ENCODE measurements around the gene USP49.

Gene USP49

GRCh38 chr6:41811095-41811494 lies 84.1 kb downstream of the USP49 start:
- TF ChIP-seq EZH2phosphoT487 (IDR thresholded peaks at IDR 0.05; ENCODE audit: borderline replicate concordance) (no peak), CTCF (conservative IDR thresholded peaks at IDR 0.05; ENCODE audit: low read length) (no peak)
- Histone ChIP-seq H3K79me2 (ENCODE audit: insufficient read depth, low read length) (no peaks in the 10 kb centered on the region), H3F3A (ENCODE audit: low read depth) (no peaks in the 10 kb centered on the region), H3K4me1 (ENCODE audit: insufficient read depth, low read length, poor library complexity, severe bottlenecking) (no peaks in the 10 kb centered on the region), H4K20me1 (ENCODE audit: insufficient read depth, low read length, poor library complexity, severe bottlenecking) (no peaks in the 10 kb centered on the region), H3K27me3 (ENCODE audit: insufficient read depth, low read length, poor library complexity, severe bottlenecking) (no peaks in the 10 kb centered on the region), H3K4me3 (ENCODE audit: low read length, poor library complexity, severe bottlenecking) (no peak overlapping the region), H3K9me2 (replicated peaks; ENCODE audit: low read depth, low read length) (no peaks in the 10 kb centered on the region), H3K4me2 (ENCODE audit: low read depth, low read length, poor library complexity, severe bottlenecking) (no peak overlapping the region), H3K9ac (ENCODE audit: low read depth, low read length, poor library complexity, severe bottlenecking) (no peak overlapping the region), H2AFZ (ENCODE audit: low read length) (no peak overlapping the region), H3K9me3 (ENCODE audit: insufficient read depth, low read depth, low read length) (no peaks in the 10 kb centered on the region), H3K36me3 (ENCODE audit: insufficient read depth, low read length) (peaks cover 6% of the 10 kb centered on the region; the same call in 1 of the 2 replicates)

- Histone ChIP-seq H3K36me3 (ENCODE audit: insufficient read depth, low read length) (peaks cover 34% of the 10 kb centered on the region; the same call in 1 of the 2 replicates), H3K9ac (ENCODE audit: low read depth, low read length, poor library complexity, severe bottlenecking) (no peak overlapping the region), H3K4me2 (ENCODE audit: low read depth, low read length, poor library complexity, severe bottlenecking) (no peak overlapping the region)
Observed at GRCh38 chr6:41805830-41806774, 89.1 kb downstream of the USP49 start.

GRCh38 chr6:41801380-41801779 lies 93.8 kb downstream of the USP49 start:
- no peak overlapping the region for H2AFZ ChIP-seq (ENCODE audit: low read length)
- no peak overlapping the region for H3K4me2 ChIP-seq (ENCODE audit: low read depth, low read length, poor library complexity, severe bottlenecking)
- no peaks in the 10 kb centered on the region for H3K4me1 ChIP-seq (ENCODE audit: insufficient read depth, low read length, poor library complexity, severe bottlenecking)
- peaks cover 68% of the 10 kb centered on the region; the same call in 1 of the 2 replicates for H3K36me3 ChIP-seq (ENCODE audit: insufficient read depth, low read length)
- no peaks in the 10 kb centered on the region for H3K27me3 ChIP-seq (ENCODE audit: insufficient read depth, low read length, poor library complexity, severe bottlenecking)
- no peaks in the 10 kb centered on the region for H3K79me2 ChIP-seq (ENCODE audit: insufficient read depth, low read length)
- no peaks in the 10 kb centered on the region for H3F3A ChIP-seq (ENCODE audit: low read depth)
- no peaks in the 10 kb centered on the region for H3K9me2 ChIP-seq (replicated peaks; ENCODE audit: low read depth, low read length)
- TF ChIP-seq CTCF (conservative IDR thresholded peaks at IDR 0.05; ENCODE audit: low read length) (peak; percentile 52), EZH2phosphoT487 (IDR thresholded peaks at IDR 0.05; ENCODE audit: borderline replicate concordance) (no peak)
- H3K9me3 ChIP-seq (ENCODE audit: insufficient read depth, low read depth, low read length) = no peaks in the 10 kb centered on the region
- no peak overlapping the region for H3K4me3 ChIP-seq (ENCODE audit: low read length, poor library complexity, severe bottlenecking)
- H4K20me1 ChIP-seq (ENCODE audit: insufficient read depth, low read length, poor library complexity, severe bottlenecking) = no peaks in the 10 kb centered on the region
- no peak overlapping the region for H3K9ac ChIP-seq (ENCODE audit: low read depth, low read length, poor library complexity, severe bottlenecking)

More at GRCh38 chr6:41805830-41806774, 89.1 kb downstream of the USP49 start:
- Histone ChIP-seq H4K20me1 (ENCODE audit: insufficient read depth, low read length, poor library complexity, severe bottlenecking) (no peaks in the 10 kb centered on the region), H2AFZ (ENCODE audit: low read length) (no peak overlapping the region), H3K4me3 (ENCODE audit: low read length, poor library complexity, severe bottlenecking) (no peak overlapping the region), H3F3A (ENCODE audit: low read depth) (no peaks in the 10 kb centered on the region), H3K27me3 (ENCODE audit: insufficient read depth, low read length, poor library complexity, severe bottlenecking) (no peaks in the 10 kb centered on the region), H3K9me3 (ENCODE audit: insufficient read depth, low read depth, low read length) (no peaks in the 10 kb centered on the region), H3K79me2 (ENCODE audit: insufficient read depth, low read length) (no peaks in the 10 kb centered on the region), H3K9me2 (replicated peaks; ENCODE audit: low read depth, low read length) (no peaks in the 10 kb centered on the region), H3K4me1 (ENCODE audit: insufficient read depth, low read length, poor library complexity, severe bottlenecking) (no peaks in the 10 kb centered on the region)
- TF ChIP-seq CTCF (conservative IDR thresholded peaks at IDR 0.05; ENCODE audit: low read length) (no peak), EZH2phosphoT487 (IDR thresholded peaks at IDR 0.05; ENCODE audit: borderline replicate concordance) (no peak)

All from Loucy (cell line).